NCI-H82 (cell line): ENCODE data around the gene PARD6G.
"Not testable (repeated sequence)": the region's sequence is repeated elsewhere in the genome, so short reads cannot be mapped to it uniquely, and the experiment has no call there.

Source experiments
- DNase-seq: peaks from one replicate; lab custom pipeline; 2025; lab: John Stamatoyannopoulos, UW

The PARD6G gene

DNA sequence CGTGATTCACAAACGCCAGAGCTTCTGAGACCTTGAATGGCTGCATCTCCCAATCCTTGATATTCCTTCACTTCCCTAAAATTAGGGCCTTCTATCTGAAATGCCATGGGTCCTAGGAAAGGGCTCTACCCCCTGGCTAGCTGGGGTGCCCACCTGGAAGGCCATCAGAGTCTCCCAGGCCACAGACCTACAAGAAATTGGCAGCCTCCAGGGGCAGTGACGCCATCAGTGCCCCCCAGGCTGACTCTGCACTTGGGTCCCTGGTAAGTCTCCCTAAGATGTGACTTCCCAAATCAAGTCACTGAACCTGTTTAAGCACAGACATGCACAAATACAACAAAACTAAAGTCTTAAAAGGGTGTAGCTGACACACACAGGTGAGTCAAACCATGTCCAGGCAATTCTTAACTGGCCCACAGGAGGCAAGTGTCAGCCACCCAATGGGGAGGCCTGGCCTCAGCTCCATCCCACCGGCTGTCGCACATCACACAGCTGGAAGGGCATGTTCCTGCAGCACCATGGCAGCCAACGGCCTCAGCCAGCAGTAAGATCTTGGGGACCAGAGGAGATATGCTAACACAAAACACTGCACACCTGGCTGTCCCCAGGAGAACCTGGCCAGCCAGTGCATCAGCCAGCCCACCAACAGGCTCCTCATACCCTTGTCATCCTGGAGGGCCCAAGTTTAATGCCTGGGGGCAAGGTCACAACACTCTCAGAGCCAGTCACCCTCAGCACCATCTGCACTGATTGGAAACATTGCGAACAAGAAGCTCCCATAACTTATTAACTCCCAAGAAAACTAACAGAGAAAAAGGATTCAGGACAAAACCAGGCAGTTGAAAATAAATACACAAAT lies 5.2 kb downstream of the PARD6G start:
- DNase-seq = no peak

DNA sequence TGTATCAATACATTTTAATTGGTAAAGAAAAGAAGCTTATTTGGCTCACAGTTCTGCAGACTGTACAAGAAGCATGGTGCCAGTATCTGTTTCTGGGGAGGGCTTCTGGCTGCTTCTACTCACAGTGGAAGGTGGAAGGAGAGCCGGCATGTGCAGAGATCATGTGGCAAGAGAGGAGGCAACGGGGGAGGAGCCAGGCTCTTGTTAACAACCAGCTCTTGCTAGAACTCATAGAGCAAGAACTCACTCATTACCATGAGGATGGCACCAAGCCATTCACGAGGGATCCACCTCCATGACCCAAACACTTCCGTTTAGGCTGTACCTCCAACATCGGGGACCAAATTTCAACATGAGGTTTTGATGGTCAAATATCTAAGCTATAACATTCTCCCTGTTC lies 7.5 kb downstream of the PARD6G start:
- DNase-seq = no peak

DNA sequence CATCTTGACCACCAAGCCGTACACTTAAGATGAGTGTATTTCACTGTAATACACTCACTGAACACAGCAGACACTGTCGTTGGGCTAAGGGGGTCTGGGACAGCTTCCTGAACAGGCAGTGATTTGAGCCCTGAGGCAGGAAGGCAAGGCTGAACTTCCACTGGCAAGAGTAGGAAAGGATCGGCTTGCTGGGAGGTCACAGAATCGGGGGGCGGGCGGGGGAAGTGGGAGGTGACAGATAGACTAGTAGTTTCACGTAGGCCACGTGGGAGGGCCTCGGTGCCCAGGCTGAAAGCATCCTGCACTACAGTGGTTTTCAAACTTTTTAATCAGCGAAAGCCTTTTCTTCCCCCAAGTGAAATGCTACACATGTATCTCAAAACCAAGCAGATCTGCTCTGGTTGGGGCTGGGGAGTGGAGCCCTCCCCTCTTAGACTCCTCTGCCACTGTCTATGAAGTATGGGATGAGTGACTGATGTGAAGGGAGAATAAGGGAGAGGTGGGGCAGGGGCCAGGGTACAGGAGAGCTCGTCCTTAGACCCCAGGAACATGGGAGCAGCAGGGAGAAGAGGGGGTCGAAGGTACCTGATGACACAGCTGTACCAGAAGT lies 8.6 kb downstream of the PARD6G start:
- no peak for DNase-seq

DNA sequence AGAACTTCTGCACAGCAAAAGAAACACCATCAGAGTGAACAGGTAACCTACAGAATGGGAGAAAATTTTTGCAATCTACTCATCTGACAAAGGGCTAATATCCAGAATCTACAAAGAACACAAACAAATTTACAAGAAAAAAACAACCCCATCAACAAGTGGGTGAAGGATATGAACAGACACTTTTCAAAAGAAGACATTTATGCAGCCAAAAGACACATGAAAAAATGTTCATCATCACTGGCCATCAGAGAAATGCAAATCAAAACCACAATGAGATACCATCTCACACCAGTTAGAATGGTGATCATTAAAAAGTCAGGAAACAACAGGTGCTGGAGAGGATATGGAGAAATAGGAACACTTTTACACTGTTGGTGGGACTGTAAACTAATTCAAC lies 9.8 kb downstream of the PARD6G start:
- not testable (repeated sequence) for DNase-seq

DNA sequence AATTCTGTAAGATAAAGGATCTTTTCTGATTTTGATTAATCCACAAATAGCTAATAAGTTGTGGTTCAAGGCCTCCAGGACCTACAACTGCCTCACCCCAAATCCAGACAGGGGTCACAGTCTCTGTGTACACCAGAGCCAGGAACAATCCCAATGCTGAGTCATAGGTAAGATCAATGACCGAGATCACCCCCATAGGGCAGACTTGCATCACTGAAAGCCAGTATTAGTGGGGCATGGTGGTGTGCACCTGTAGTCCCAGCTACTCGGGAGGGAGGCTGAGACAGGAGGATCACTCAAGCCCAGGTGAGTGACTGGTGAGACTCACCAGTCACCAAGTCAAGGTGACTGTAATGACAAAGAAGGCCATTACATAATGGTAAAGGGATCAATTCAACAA lies 12.9 kb downstream of the PARD6G start:
- no peak for DNase-seq

DNA sequence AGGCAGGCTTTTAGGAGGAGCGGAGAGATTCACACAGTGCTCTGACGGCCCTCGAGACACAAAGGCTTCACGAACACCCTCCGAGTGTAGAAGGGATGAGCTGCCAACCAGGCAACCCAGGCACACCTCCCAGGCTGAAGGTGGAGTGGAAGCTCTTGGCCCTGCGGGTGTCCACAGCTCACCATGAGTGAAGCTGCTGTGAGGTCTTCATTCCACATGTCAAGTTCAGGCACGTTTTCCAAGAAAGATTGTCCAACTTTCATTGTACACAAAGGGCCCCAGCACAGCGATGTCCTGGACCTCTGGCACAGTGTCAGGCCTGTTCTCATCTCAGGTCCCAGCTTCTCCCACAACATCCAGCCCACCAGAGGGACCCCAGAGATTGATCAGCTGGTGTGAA lies 13.4 kb downstream of the PARD6G start:
- no peak for DNase-seq

DNA sequence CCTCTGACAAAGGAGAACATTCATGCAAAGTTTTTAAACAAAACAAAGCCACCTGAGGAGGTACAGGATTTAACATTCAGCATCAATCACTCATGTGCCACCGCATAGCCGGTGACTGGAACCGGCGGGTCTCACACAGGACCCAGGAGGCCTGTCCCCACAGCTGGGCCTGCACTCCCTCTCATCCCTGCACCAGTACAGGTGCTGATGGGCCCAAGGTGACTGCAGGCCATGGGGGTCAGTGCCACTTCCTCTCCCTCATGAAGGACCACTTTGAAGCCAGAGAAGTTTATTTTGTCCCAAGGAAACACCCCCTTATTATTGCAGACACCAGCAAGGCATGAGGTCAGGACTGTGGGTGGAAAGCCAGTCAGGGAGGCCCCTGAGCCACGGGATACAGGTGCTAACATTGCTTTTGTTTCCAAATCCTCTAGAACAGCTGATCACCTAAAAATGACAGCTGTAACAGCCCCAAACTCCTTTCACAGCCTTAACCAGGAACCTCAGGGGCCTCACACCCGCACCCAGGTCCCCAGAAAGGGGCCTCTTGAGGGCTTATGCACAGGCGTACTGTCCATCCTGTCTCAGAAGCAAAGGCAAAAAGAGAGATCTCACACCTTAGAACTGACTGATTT lies 14.0 kb downstream of the PARD6G start:
- no peak for DNase-seq

DNA sequence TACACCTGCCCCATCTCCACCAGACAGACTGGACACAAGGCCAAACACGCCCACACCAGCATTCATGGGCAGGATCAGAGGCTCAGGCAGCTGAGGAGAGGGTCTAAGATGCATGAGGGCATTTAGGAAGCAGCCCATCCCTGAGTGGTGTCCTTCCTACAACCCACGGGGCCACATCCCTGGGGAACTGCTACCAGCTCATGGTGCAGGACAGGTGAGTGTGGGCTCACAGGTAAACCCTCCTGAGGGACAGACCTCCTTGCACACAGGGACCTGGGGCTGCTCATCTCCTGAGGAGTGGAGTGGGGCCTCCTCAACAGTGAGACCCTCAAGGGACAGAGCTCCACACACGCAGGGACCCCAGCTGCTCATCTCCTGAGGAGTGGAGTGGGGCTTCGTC lies 14.6 kb downstream of the PARD6G start:
- DNase-seq = no peak

DNA sequence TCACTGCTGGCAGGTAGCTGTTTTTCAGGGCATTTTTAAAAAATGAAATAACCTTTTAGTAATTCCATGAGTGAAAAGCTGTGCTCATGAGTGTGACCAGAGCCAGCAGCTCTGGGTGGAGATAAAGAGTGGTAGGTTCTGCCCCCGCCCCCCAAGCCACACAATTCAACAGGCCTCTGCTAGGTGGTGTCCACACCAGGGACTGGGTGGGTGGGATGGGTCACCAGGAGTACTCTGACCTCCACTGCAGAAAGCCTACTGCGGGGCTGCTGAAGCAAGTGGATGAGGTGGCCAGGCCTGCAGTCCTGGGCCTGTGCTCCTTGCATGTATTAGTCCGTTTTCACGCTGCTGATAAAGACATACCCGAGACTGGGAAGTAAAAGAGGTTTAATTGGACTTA lies 15.3 kb downstream of the PARD6G start:
- DNase-seq = no peak

DNA sequence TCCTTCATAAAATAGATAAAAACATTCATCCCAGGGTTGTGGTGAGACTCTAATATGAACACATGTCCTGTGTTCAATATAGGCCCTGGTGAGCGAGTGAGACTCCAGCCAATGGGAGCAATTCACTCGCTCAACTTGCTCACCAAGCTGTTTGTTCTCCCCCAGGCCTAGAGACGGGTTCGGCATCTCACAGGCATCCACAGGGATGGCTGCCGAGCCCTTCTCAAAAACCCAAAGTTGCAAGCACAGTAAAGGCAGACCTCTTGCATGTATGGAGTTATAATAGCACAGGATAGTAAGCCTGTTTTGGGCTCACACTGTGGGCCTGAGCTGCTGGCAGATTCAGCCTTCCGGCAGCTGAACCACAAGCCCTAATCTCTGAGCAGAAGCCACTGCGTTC lies 15.7 kb downstream of the PARD6G start:
- DNase-seq = no peak

DNA sequence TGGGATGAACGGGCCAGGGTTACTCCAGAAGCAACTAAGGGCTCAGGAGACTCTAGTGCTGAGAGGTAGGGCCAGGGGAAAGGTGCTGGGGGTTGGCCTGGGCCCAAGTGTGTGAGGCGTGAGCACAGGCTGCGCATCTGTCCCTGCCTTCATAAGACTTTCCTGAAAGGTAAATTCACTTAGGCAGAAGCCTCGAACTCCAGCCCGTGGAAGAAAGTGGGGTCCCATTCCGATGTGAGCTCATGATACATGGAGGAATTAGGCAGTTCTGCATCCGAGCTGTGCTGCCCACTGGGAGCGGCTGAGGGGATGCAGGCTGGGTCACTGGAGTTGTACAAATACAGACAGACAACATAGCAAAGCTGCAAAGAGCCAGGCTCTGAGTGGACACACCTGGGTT lies 16.2 kb downstream of the PARD6G start:
- no peak for DNase-seq

DNA sequence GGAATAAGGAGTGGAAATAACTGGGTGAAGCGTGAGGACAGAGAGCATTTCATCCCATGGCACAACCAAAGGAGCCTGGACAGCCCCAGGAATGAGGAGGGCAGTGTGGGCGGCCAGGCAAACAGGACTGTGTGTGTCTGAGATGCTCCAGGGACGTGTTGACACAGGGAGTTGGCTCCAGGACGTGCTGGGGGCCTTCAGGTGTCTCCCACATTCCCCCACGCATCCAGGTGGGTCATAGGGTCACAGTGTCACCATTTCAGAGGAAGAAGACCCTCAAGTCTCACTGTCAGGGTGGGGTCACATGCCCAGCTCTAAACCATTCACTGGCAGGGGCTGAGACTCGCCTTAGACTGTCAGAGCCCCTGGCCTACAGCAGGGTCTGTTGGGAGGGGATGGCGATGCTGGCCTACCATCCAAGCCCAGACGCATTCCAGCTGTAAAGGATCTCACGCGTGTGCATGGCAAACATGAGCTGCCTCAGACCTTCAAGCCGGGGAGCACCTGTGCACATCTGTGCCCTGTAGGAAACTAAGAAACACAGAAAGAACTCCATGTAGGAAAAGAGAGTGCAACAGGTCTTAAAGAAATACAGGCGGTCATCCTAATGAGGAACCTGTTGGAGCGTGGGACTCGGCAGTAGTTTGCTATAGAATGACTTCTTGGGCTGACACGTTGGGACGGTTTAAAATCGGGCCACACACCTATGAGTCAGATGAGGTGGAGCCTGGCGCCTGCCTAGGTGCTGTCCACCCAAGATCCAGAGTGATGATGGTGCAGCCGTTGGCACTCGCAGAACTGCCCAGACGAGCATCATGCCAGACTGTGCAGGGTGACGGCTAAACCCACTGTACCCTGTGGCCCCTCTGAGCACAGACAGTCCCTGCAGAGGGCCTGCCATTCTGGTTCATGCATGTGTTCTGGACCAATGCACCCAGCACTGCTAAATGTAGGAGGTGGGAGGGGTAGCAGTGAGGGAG lies 17.3 kb downstream of the PARD6G start:
- DNase-seq = no peak

DNA sequence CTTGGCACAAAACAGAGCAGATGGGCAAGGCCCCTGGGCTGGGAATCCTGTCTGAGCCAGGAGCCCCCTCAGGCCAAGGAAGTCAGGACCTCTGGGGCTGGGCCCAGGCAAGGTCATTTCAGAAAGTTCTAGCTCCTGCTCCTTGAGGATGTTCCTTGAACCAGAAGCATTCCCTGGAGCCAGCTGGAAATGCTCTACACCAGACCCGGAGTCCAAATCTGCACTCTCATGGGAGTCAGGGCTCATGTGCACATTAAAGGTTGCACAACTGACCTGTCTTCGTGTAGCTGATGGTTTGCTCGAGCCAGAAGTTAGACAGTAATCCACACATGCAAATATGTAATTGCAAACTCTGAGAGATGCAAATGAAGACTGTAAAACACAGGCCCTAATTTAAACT lies 18.0 kb downstream of the PARD6G start:
- no peak for DNase-seq

DNA sequence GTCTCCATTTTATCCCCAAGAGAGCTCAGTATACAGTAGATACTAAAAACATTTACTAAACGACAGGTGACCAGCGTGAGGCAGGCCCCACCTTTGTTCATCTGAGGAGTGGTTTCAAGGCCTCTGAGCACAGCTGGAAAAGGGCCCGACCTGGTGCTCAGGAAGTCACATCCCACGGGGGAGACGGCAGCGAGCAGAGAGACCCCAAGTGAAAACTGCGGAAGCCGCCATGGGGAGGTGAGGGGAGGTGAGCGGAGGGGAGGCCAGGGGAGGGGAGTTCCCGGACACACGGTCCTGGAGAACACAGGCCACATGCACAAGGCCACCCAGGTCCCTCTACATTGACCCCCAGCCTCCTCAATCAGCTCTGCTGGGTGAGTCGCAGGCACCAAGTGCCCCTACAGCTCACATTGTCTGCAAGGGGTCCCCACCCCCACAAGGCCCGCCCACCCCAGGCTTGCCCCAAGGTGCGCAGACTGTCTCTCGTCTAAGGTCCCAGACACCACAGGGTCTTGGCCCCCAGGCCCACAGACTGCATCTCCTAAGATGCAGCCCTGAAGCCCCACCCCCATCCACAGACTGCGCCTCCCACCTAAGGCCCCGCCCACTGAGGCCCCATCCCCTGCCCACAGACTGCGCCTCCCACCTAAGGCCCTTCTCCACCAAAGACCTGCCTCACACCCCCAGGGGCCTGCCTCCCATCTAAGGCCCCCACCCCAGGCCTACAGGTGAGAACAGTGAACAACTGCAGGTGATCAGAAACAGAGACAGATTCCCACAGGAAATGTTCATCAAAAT lies 19.1 kb downstream of the PARD6G start:
- no peak for DNase-seq

DNA sequence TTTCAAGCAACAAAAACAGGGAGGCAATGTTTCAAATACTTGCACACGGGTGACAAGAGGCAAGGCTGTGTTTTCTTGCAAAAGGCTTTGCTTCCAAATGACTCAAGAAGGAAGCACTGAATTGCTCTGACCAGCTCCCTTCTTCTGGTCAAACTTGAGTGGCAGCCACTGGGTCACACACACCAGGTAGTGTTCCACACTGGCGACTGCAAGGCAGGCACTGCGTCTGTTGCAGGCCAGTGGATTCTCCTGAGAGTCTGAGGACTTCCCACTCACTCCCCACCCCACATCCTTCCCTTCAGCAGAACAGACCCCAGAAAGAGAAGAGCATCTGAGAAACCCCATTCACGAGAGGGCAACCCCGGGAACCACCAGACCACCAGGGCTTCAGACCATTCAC lies 19.8 kb downstream of the PARD6G start:
- DNase-seq = no peak

DNA sequence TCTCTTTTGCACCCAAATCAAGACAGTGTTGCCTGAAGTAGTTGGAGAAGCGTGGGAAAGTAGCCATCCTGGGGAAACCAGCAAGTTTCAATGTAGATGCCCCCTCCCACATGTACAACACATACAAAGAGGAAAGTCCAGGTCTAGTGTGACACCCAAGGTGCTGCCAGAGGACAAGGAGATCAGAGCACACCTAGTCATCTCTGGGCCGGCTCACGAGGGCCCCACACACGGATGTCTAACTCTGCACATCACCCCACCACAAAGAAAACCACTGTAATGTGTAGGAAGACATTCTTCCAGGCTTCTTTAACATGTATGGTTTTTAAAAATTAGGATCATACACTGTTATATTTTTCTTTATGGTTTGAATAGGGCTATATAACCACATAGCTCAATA lies 21.6 kb downstream of the PARD6G start:
- DNase-seq = no peak

DNA sequence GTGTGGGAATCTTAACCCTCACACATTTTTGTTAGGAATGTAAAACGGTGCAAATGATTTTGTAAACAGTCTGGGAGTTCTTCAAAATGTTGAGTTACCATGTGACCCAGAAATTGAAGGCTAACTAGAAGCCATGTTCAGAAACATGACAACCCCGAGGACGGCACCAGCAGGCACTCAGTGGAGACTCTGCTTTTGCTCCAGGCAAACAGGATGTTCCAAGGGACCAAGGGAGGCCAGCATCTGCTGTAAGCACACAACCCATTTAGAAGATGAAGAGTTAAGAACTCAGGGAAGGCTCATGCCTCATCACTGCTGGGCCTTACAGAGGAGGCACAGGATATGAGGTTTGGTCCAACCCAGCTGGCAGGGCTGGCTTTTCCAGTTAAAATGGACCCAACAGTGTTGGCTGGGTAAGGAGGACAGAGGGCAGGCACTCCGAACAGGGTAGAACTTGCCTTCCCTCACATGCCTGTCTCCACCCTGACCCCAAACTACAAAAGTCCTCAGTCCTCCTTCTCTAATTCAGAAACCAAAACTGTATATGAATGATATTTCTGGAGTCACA lies 23.6 kb downstream of the PARD6G start:
- DNase-seq = no peak

DNA sequence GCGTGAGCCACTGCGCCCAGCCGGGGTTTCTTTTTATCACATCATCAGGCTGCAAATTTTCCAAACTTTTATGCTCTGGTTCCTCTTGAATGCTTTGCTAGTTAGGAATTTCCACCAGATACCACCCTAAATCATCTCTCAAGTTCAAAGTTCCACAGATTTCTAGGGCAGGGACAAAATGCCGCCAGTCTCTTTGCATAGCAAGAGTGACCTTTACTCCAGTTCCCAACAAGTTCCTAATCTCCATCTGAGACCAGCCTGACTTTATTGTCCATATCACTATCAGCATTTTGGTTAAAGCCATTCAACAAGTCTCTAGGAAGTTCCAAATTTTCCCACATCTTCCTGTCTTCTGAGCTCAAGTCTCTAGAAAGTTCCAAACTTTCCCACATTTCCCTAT lies 27.8 kb downstream of the PARD6G start:
- DNase-seq = not testable (repeated sequence)

DNA sequence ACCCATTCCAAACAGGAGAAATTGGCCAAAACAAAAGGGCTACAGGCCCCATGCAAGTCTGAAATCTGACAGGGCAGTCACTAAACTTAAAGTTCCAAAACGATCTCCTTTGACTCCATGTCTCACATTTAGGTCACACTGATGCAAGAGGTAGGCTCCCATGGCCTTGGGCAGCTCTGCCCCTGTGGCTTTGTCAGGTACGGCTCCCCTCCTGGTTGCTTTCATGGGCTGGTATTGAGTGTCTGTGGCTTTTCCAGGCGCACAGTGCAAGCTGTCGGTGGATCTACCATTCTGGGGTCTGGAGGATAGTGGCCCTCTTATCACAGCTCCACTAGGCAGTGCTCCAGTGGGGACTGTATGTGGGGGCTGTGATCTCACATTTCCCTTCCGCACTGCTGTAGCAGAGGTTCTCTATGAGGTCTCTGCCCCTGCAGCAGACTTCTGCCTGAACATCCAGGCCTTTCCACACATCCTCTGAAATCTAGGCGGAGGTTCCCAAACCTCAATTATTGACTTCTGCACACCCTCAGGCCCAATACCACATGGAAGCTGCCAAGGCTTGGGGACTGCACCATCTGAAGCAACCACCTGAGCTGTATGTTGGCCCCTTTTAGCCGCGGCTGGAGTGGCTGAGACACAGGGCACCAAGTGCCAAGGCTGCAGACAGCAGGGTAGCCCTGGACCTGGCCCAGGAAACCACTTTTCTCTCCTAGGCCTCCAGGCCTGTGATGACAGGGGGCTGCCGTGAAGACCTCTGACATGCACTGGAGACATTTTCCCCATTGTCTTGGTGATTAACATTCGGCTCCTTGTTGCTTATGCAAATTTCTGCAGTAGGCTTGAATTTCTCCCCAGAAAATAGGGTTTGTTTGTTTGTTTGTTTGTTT lies 28.7 kb downstream of the PARD6G start:
- DNase-seq = no peak

DNA sequence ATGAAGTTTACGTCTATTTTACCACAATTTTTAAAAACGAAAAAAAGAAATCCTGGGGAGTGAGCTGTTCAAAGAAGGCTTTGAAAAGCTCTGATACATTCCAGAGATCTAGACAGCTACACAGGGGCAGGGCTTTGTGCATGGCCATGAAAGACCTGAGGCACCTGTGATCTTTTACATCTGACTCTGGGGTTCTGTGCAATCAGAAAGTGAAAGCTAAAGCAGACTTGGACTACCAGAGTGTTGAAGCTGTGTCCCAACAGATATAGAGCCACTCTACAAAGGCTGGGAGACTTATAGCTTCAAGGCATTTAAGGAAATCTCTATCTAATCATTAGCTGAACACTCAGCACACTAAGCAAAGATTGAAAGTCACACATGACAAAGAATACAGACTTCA lies 34.1 kb downstream of the PARD6G start:
- no peak for DNase-seq
